H1 (cell line): Measurements from ENCODE around the gene SERPINB6. TPM values are rescaled to one million over a fixed set of nuclear protein-coding genes. Genes with fewer than 3 reads are reported as not detected.
"Not testable (repeated sequence)": the region's sequence is repeated elsewhere in the genome, so short reads cannot be mapped to it uniquely, and the experiment has no call there.

Experiments used
- CTCF ChIA-PET: fragments of 300-600 bp; sonication (Branson Sonifier 250); formaldehyde crosslinking; loops from one replicate; lab custom pipeline; 2021; ENCODE audit not compliant: partially characterized antibody; lab: Charles Lee
- POLR2A ChIA-PET: fragments of 300-600 bp; sonication (Branson Sonifier 250); formaldehyde crosslinking; loops from one replicate; lab custom pipeline; 2021; ENCODE audit warnings: inconsistent platforms; ENCODE audit not compliant: partially characterized antibody; lab: Charles Lee
- DNase-seq, 2 experiments: peaks; one replicate each; pipeline versions ENCODE4 v3.0.0 to v3.0.0-alpha.2; 2010 to 2022; ENCODE audit warnings: low spot score in 2 of 2, low read depth in 1 of 2, mixed read lengths in 1 of 2
- FAIRE-seq: peaks from 2 replicates; lab custom pipeline; 2011; peaks lifted over from hg19 to GRCh38; lab: Jason Lieb, UNC
- H2AFZ ChIP-seq: 2 replicates; pipeline ENCODE4 v1.8.1; 2012; ENCODE audit warnings: low read length, inconsistent platforms
- H2AK5ac ChIP-seq: 2 replicates; pipeline ENCODE4 v1.6.1; 2013; ENCODE audit warnings: low read depth, low read length
- H2BK120ac ChIP-seq: replicated peaks from 2 replicates; pipeline ENCODE3; 2013; ENCODE audit warnings: low read depth, low read length, inconsistent platforms
- H2BK12ac ChIP-seq: 2 replicates; pipeline ENCODE4 v1.6.1; 2013; ENCODE audit warnings: low read depth, low read length
- H2BK15ac ChIP-seq: 2 replicates; pipeline ENCODE4 v1.6.1; 2013; ENCODE audit warnings: low read length
- H2BK20ac ChIP-seq: 2 replicates; pipeline ENCODE4 v1.6.1; 2013; ENCODE audit warnings: low read length
- H2BK5ac ChIP-seq: 2 replicates; pipeline ENCODE4 v1.6.1; 2013; ENCODE audit warnings: low read depth, low read length
- H3K14ac ChIP-seq: 2 replicates; pipeline ENCODE4 v1.6.1; 2013; ENCODE audit warnings: inconsistent platforms; ENCODE audit not compliant: insufficient read length
- H3K18ac ChIP-seq: 2 replicates; pipeline ENCODE4 v1.6.1; 2013; ENCODE audit warnings: low read length; ENCODE audit errors: extremely low read depth
- H3K23ac ChIP-seq: 2 replicates; pipeline ENCODE4 v1.6.1; 2013; ENCODE audit warnings: inconsistent platforms; ENCODE audit not compliant: insufficient read length
- H3K23me2 ChIP-seq: 2 replicates; pipeline ENCODE4 v1.6.1; 2013; ENCODE audit warnings: low read depth, low read length
- H3K27ac ChIP-seq: 2 replicates; pipeline ENCODE4 v1.6.1; 2011; ENCODE audit warnings: low read depth, low read length, inconsistent platforms
- H3K27me3 ChIP-seq, 4 experiments: replicated peaks in 1 of 4; 1 replicate in 1 of 4; 2 replicates in 3 of 4; pipeline versions ENCODE4 v1.6.1 to v1.8.1; 2011 to 2013; ENCODE audit warnings: low read length in 3 of 4, mild to moderate bottlenecking in 3 of 4, inconsistent platforms in 2 of 4, mixed read lengths in 2 of 4, moderate library complexity in 1 of 4; ENCODE audit not compliant: control insufficient read depth in 3 of 4, insufficient read depth in 3 of 4; ENCODE audit errors: extremely low read depth in 1 of 4
- H3K36me3 ChIP-seq, 4 experiments: 2 replicates each; pipeline versions ENCODE4 v1.6.1 to v1.8.1; 2011 to 2013; ENCODE audit warnings: mild to moderate bottlenecking in 4 of 4, low read length in 3 of 4, moderate library complexity in 2 of 4, control low read depth in 1 of 4, inconsistent platforms in 1 of 4; ENCODE audit not compliant: insufficient read depth in 4 of 4, control insufficient read depth in 2 of 4
- H3K4ac ChIP-seq: replicated peaks from 2 replicates; pipeline ENCODE3; 2013; ENCODE audit warnings: low read length, low read depth, mixed read lengths, inconsistent platforms; ENCODE audit not compliant: insufficient read length
- H3K4me1 ChIP-seq, 4 experiments: replicated peaks in 1 of 4; 1 replicate in 1 of 4; 2 replicates in 3 of 4; pipeline versions ENCODE4 v1.6.1 to v1.8.1; 2011 to 2013; ENCODE audit warnings: low read length in 3 of 4, inconsistent platforms in 2 of 4, mixed read lengths in 1 of 4; ENCODE audit not compliant: insufficient read depth in 4 of 4, control insufficient read depth in 3 of 4
- H3K4me2 ChIP-seq, 2 experiments: 2 replicates each; pipeline versions ENCODE4 v1.6.1 to v1.8.1; 2011 to 2013; ENCODE audit warnings: low read depth in 2 of 2, low read length in 2 of 2, control low read depth in 1 of 2, inconsistent platforms in 1 of 2, mild to moderate bottlenecking in 1 of 2; ENCODE audit not compliant: insufficient read depth in 1 of 2
- H3K4me3 ChIP-seq, 4 experiments: fragments of 200-600, 300-600 bp in 1 of 4; sonication (generic), shearing (Covaris generic), sonication (Bioruptor Twin) in 1 of 4; 2 replicates each; pipeline versions ENCODE4 v1.5.1 to v1.8.1; 2011 to 2016; ENCODE audit warnings: low read length in 4 of 4, low read depth in 3 of 4, control low read depth in 2 of 4, inconsistent platforms in 2 of 4, mild to moderate bottlenecking in 2 of 4, mixed read lengths in 1 of 4, moderate library complexity in 1 of 4; ENCODE audit not compliant: insufficient read depth in 2 of 4; ENCODE audit errors: extremely low read depth in 1 of 4
- H3K56ac ChIP-seq: replicated peaks from 2 replicates; pipeline ENCODE3; 2013; ENCODE audit warnings: low read depth, mild to moderate bottlenecking, mixed read lengths, low read length, inconsistent platforms; ENCODE audit not compliant: insufficient read length
- H3K79me1 ChIP-seq: 2 replicates; pipeline ENCODE4 v1.6.1; 2013; ENCODE audit warnings: low read depth, low read length, control low read depth
- H3K79me2 ChIP-seq, 2 experiments: 2 replicates each; pipeline versions ENCODE4 v1.6.1 to v1.8.1; 2012 to 2013; ENCODE audit warnings: low read length in 2 of 2, mild to moderate bottlenecking in 2 of 2, inconsistent platforms in 1 of 2; ENCODE audit not compliant: insufficient read depth in 2 of 2, control insufficient read depth in 1 of 2
- H3K9ac ChIP-seq, 4 experiments: replicated peaks in 1 of 4; 1 replicate in 1 of 4; 2 replicates in 3 of 4; pipeline versions ENCODE4 v1.6.1 to v1.8.1; 2011 to 2013; ENCODE audit warnings: low read depth in 3 of 4, low read length in 3 of 4, control low read depth in 2 of 4, mild to moderate bottlenecking in 2 of 4, moderate library complexity in 2 of 4, inconsistent platforms in 1 of 4; ENCODE audit errors: extremely low read depth in 1 of 4
- H3K9me3 ChIP-seq, 2 experiments: 2 replicates each; pipeline versions ENCODE4 v1.6.1 to v1.8.1; 2012 to 2013; ENCODE audit warnings: mild to moderate bottlenecking in 2 of 2, moderate library complexity in 2 of 2, control low read depth in 1 of 2, inconsistent platforms in 1 of 2, low read depth in 1 of 2, low read length in 1 of 2, mixed read lengths in 1 of 2; ENCODE audit not compliant: insufficient read depth in 2 of 2
- H4K20me1 ChIP-seq, 2 experiments: replicated peaks in 1 of 2; 2 replicates each; pipeline versions ENCODE3 to v1.8.1; 2011 to 2013; ENCODE audit warnings: inconsistent platforms in 2 of 2, low read length in 2 of 2, mild to moderate bottlenecking in 1 of 2; ENCODE audit not compliant: insufficient read depth in 2 of 2, control insufficient read depth in 1 of 2
- H4K5ac ChIP-seq: 2 replicates; pipeline ENCODE4 v1.6.1; 2013; ENCODE audit warnings: low read length, low read depth, mixed read lengths, inconsistent platforms; ENCODE audit not compliant: insufficient read length
- H4K8ac ChIP-seq: 2 replicates; pipeline ENCODE4 v1.8.0; 2013; ENCODE audit warnings: mild to moderate bottlenecking, moderate library complexity, low read length, inconsistent platforms; ENCODE audit not compliant: insufficient read depth; ENCODE audit errors: extremely low read depth
- H4K91ac ChIP-seq: replicated peaks from 2 replicates; pipeline ENCODE3; 2013; ENCODE audit warnings: low read length, mixed read lengths, inconsistent platforms; ENCODE audit not compliant: insufficient read length
- EP300 ChIP-seq, 2 experiments: IDR thresholded peaks; 1 replicate in 1 of 2; 2 replicates in 1 of 2; pipeline ENCODE4 v1.6.1; 2011 to 2012; ENCODE audit warnings: low read depth in 2 of 2, low read length in 2 of 2, mild to moderate bottlenecking in 2 of 2, borderline replicate concordance in 1 of 2, inconsistent platforms in 1 of 2, moderate library complexity in 1 of 2
- HDAC2 ChIP-seq, 2 experiments: fragments of 300-600 bp in 1 of 2; sonication (generic) in 1 of 2; IDR thresholded peaks; 2 replicates each; pipeline ENCODE4 v1.6.1; 2011 to 2012; ENCODE audit warnings: low read depth in 2 of 2, low read length in 2 of 2, mild to moderate bottlenecking in 2 of 2, moderate library complexity in 2 of 2, borderline replicate concordance in 1 of 2, inconsistent platforms in 1 of 2
- SP1 ChIP-seq: IDR thresholded peaks from 2 replicates; pipeline ENCODE4 v1.6.1; 2011; ENCODE audit warnings: low read depth, low read length
- TBP ChIP-seq: IDR thresholded peaks from 2 replicates; pipeline ENCODE4 v1.6.1; 2011; ENCODE audit warnings: low read depth, low read length, improper control_type of control experiment
- WGBS, 2 experiments: shearing (Covaris generic) in 1 of 2; methylation state at CpG; one replicate each; pipeline versions ENCODE4 v1.1.6 to v1.1.7; 2013 to 2015; ENCODE audit warnings: low lambda C conversion rate in 2 of 2, mixed read lengths in 2 of 2, inconsistent platforms in 1 of 2, low coverage in 1 of 2, missing lambda C conversion rate in 1 of 2; ENCODE audit not compliant: insufficient replicate concordance in 2 of 2, insufficient coverage in 1 of 2, insufficient read length in 1 of 2; ENCODE audit errors: extremely low coverage in 1 of 2, missing lambda C conversion rate in 1 of 2; 5-methylcytosine and 5-hydroxymethylcytosine counted together
- polyA plus RNA-seq, 7 experiments: library from polyadenylated mRNA; depleted of rRNA in 3 of 7; stranded (reverse) in 5 of 7; unstranded in 2 of 7; fragments of >200 nt in 5 of 7; fragments of 200-250 nt in 2 of 7; gene quantifications; 1 replicate in 5 of 7; 2 replicates in 1 of 7; 4 replicates in 1 of 7; pipeline versions ENCODE4 v1.2.1 to v1.2.3, GENCODE V29; 2011 to 2013; ENCODE audit warnings: missing spikeins in 2 of 7, mixed read lengths in 2 of 7
- total RNA-seq: library from RNA; stranded (reverse); fragmentation: NEBNext Ultra II Directional; extraction: Animal tissue kit (Norgen Biotek cat#: 25700); gene quantifications from 2 replicates; pipeline ENCODE4 v1.2.1, GENCODE V29; 2021

The SERPINB6 gene
- total and polyA plus RNA-seq, 2 of the 8 experiments (the other 6 are each of a cell fraction or from before 2014, with no cell fraction given): 27.2 to 29.4 TPM

DNA sequence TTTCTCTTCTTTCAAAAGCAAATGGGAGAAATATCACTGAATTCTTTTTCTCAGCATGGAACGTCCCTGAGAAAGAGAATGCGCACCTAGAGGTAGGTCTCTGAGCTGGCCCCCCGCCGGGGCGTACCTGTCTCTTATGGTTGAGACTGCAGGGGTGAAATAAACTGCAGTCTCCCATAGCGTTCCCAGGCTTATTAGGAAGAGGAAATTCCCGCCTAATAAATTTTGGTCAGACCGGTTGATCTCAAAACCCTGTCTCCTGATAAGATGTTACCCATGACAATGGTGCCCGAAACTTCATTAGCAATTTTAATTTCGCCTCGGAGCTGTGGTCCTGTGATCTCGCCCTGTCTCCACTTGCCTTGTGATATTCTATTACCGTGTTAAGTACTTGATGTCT is 43.4 kb downstream of the SERPINB6 start:
- peak in 1 of 2 experiments; percentile 57 for DNase-seq
- H4K5ac ChIP-seq, H4K91ac ChIP-seq, H3K4ac ChIP-seq, H3K9me3 ChIP-seq, H3K27ac ChIP-seq, H3K79me2 ChIP-seq, H2BK20ac ChIP-seq, H2BK15ac ChIP-seq, H2AFZ ChIP-seq, H3K56ac ChIP-seq, H4K8ac ChIP-seq, H2AK5ac ChIP-seq, H3K23ac ChIP-seq, H3K27me3 ChIP-seq, H2BK120ac ChIP-seq, H2BK12ac ChIP-seq, H3K18ac ChIP-seq, FAIRE-seq, H3K36me3 ChIP-seq, H3K23me2 ChIP-seq, H3K9ac ChIP-seq, H3K79me1 ChIP-seq, H4K20me1 ChIP-seq, H3K14ac ChIP-seq, H2BK5ac ChIP-seq: not testable (repeated sequence)
- peaks cover 16 to 34% (median 29%) of the 10 kb centered on the region in 4 experiments for H3K4me1 ChIP-seq
- H3K4me2 ChIP-seq: peak overlapping the region; percentile 17 to 31; a peak in 2 of 4 replicates
- WGBS, 2 experiments: 4% methylated on average over 13 of the region's 13 CpGs; no CpG with 5 or more reads in 1 of the 2 experiments
- POLR2A ChIA-PET: interaction anchor here (0.8 to 4.6 kb wide), 7 partner anchors 13 to 74 kb away, joined by 3 to 19 read pairs (median 5); no protein-coding TSS in a partner anchor
- CTCF ChIA-PET: interaction anchor here (0.6 to 17.1 kb wide), 6 partner anchors 10 to 137 kb away, joined by 3 to 293 read pairs (median 4); no protein-coding TSS in a partner anchor
- TF ChIP-seq HDAC2 (IDR thresholded peaks at IDR 0.05; ENCODE audit: borderline replicate concordance in 1 of 2, low read depth in 2 of 2, low read length in 2 of 2) (0 out of 4 replicates have a peak, but pooled peaks of 1 of the 2 experiments have one; percentile 5), TBP (0 out of 2 replicates have a peak, but pooled peaks have one; percentile 17), EP300 (IDR thresholded peaks at IDR 0.05; ENCODE audit: borderline replicate concordance in 1 of 2, low read depth in 2 of 2, low read length in 2 of 2) (0 out of 3 replicates have a peak, but pooled peaks of 1 of the 2 experiments have one; percentile 25), SP1 (0 out of 2 replicates have a peak, but pooled peaks have one; percentile 6)
- TF ChIP-seq, all 59 proteins: peak for 4; not testable (repeated sequence) for 55
- not testable (repeated sequence) for H3K4me3 ChIP-seq
